LNCAP (cell line): ENCODE results near the gene ARHGEF37.

Source experiments
- TF ChIP-seq, protein P1 (sequence below): fragments of 450-650 bp; IDR thresholded peaks from 2 replicates; pipeline ENCODE4 v1.5.1; 2017; ENCODE audit warnings: mild to moderate bottlenecking

Gene ARHGEF37

DNA sequence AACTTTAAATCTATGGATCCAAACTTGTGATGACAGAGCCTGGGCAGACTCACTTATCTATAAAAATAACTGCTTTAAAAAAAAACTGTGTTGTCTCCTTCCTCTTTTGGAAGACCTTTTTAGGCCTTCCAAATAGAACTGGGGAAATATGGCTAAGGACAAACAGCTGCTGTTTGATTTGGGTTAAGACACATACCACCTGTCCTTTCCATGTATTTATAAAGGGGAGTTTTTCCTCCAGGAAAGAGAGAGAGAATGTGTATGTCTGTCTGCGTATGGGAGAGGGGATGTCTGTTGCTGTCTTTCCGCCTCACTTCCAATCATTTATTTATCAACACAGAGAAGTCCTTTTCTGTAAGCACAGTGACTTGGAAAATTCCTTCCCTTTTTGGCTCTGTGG, 2.8 kb downstream of the ARHGEF37 start:
- TF ChIP-seq, protein P1, sequence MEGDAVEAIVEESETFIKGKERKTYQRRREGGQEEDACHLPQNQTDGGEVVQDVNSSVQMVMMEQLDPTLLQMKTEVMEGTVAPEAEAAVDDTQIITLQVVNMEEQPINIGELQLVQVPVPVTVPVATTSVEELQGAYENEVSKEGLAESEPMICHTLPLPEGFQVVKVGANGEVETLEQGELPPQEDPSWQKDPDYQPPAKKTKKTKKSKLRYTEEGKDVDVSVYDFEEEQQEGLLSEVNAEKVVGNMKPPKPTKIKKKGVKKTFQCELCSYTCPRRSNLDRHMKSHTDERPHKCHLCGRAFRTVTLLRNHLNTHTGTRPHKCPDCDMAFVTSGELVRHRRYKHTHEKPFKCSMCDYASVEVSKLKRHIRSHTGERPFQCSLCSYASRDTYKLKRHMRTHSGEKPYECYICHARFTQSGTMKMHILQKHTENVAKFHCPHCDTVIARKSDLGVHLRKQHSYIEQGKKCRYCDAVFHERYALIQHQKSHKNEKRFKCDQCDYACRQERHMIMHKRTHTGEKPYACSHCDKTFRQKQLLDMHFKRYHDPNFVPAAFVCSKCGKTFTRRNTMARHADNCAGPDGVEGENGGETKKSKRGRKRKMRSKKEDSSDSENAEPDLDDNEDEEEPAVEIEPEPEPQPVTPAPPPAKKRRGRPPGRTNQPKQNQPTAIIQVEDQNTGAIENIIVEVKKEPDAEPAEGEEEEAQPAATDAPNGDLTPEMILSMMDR = no peak

DNA sequence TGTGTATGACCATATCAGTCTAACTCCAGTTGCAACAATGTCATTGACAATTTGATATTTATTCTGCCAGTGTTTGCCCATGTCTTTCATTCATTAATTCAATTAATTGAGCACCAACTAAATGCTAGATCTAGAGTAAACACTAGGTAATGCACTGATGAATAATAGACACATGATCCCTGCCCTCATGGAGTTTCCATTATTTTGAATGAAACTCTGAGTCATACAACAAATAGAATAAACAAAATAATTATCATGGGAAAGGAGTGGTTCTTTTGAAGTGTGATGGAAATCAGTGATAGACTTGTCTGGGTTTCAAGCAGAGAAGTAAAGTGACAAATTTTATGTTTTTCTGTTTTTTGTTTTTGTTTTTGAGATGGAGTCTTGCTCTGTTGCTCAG, 4.6 kb downstream of the ARHGEF37 start:
- TF ChIP-seq, protein P1 = no peak

DNA sequence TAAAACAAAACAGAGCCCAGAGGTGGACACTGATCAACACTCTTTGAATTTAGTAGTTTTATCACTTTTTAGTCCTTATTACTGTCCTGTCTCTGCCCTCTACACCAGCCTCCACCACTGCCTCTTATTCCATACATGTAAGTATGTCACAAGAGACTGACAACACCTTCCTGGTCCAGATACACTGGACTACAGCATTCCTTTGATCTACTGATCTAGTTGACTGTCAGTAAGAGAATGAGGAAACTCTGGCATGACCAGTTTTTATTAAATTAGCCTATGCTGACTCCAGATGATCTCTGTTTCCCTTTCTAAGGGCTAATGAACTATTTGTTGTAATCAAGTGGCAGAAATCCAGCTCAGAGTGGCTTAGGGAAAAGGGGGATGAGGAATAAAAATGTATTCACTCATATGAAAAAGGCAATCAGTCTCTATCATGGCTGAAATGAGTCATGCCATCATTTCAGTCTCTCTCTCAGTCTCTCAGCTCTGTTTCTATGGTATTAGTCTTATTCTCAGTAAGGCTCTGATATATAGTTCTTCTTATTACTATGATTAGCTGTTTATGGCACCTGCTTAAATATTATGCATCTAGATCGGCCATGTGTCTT, 5.5 kb downstream of the ARHGEF37 start:
- TF ChIP-seq, protein P1 = no peak

DNA sequence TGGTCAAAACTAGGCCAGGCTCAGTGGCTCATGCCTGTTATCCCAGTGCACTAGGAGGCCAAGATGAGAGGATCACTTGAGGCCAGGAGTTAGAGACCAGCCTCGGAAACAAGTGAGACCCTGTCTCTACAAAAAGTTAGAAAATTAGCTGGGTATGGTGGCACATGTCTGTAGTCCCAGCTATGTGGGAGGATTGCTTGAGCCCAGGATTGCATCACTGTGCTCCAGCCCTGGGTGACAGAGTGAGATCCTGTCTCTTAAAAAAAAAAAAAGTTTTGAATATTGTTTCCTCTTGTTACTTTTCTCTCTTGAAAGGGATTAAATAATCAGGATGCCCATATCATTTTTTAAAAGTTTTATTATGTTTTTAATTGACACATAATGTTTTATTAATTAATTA, 7.6 kb downstream of the ARHGEF37 start:
- TF ChIP-seq, protein P1 = no peak

DNA sequence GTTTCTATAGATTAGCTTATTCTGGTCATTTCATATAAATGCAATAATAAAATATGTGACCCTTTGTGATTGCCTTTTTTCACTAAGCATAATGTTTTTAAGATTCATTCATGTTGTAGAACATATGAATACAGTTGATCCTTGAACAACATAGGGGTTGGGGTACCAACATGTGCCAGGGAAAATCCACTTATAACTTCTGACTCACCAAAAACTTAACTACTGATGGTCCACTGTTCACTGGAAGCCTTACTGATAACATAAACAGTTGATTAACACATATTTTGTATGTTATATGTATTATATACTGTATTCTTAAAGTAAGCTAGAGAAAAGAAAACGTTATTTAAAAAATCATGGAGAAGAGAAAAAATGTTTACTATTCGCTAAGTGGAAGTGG, 12.1 kb downstream of the ARHGEF37 start:
- TF ChIP-seq, protein P1 = no peak

DNA sequence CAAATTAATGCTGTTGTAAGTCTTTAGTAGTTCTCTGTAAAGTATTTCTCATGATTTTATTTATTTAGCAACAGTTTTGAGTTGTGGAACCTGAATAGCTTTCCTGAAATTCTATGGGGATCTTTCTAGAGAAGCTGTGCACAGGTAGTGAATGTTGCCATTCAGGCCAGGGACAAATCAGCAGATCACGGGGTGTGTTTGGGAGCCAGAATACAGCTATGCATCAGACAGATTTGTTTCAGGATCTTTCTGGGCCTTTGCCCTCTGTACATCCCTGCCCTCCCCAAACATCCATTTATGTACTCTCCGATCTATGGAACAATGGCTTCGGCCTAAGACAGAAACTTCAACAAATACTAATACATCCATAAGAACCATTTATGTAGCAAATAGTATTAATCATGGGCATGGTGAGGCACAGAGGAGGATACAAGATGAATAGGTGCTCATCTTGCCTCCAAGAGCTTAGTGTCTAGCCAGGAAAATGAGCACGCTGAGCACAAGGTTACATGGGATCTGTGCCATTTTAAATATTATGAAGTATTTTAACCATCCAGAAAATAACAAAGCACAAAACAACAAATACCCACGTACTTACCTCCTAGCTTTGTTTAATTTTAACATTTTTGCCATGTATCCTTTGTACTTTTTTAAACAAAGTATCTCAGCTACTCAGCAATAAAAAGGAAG, 13.1 kb downstream of the ARHGEF37 start:
- TF ChIP-seq, protein P1 = no peak

DNA sequence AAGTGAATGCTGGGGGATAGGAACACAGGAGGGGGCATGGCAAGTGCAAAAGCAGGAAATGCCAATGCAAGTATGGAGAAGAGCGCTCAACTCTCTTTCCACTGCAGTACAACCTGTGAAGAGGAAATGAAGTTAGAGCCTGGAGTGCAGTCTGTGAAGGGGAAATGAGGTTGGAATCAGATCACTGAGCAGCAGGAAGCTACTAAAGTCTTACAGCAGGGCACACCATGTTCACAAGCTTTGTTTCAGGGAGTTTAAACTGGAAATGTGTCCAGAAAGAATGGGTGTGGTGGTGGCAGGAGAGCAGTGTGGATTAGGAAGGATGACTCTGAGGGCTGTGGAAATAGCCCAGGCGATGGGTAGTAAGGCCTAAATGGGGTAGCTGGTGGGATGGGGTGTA, 15.4 kb downstream of the ARHGEF37 start:
- TF ChIP-seq, protein P1 = no peak
